Measurements from ENCODE around the gene HCN1.

- no peak for TF ChIP-seq GATA2 (IDR thresholded peaks at IDR 0.05; ENCODE audit: low read depth, low read length)
- no peak for TF ChIP-seq GATA3 (IDR thresholded peaks at IDR 0.05; ENCODE audit: low read depth, low read length)
Measured at GRCh38 chr5:45601424-45601823, 94.8 kb downstream of the HCN1 start.

Measured in SH-SY5Y (cell line).